CD4-positive, alpha-beta T cell treated with Interleukin-4 for 4 hours (primary cell): Measurements from ENCODE around the gene DIO3.

Experiments used
- DNase-seq: peaks from one replicate; pipeline ENCODE4 v3.0.0-alpha.2; 2020

The DIO3 gene

GRCh38 chr14:101561145-101561896 lies at the start of gene DIO3:
DIO3 (plus strand) TSS chr14:101561495.
- DNase-seq = no peak

GRCh38 chr14:101511620-101512375 lies 49.5 kb upstream of the DIO3 start:
- no peak for DNase-seq

- no peak for DNase-seq
Measured at GRCh38 chr14:101512376-101512695, 49.0 kb upstream of the DIO3 start.

GRCh38 chr14:101514136-101514535 lies 47.2 kb upstream of the DIO3 start:
- DNase-seq = no peak

GRCh38 chr14:101516401-101516800 lies 44.9 kb upstream of the DIO3 start:
- DNase-seq = no peak

- no peak for DNase-seq
Measured at GRCh38 chr14:101518611-101519473, 42.5 kb upstream of the DIO3 start.

GRCh38 chr14:101520621-101521472 lies 40.4 kb upstream of the DIO3 start:
- DNase-seq = no peak

- DNase-seq = no peak
Measured at GRCh38 chr14:101521473-101521915, 39.8 kb upstream of the DIO3 start.

GRCh38 chr14:101521978-101522377 lies 39.3 kb upstream of the DIO3 start:
- no peak for DNase-seq

- no peak for DNase-seq
Measured at GRCh38 chr14:101525640-101526527, 35.4 kb upstream of the DIO3 start.

GRCh38 chr14:101527987-101528386 lies 33.3 kb upstream of the DIO3 start:
- no peak for DNase-seq

- DNase-seq = no peak
Measured at GRCh38 chr14:101529079-101529478, 32.2 kb upstream of the DIO3 start.

GRCh38 chr14:101534198-101534597 lies 27.1 kb upstream of the DIO3 start:
- DNase-seq = no peak

- peak; percentile 9 for DNase-seq
Measured at GRCh38 chr14:101535232-101535631, 26.1 kb upstream of the DIO3 start.

- DNase-seq = no peak
Measured at GRCh38 chr14:101535701-101536207, 25.5 kb upstream of the DIO3 start.

GRCh38 chr14:101537286-101537685 lies 24.0 kb upstream of the DIO3 start:
- DNase-seq = no peak

- no peak for DNase-seq
Measured at GRCh38 chr14:101538878-101539277, 22.4 kb upstream of the DIO3 start.

GRCh38 chr14:101539880-101540279 lies 21.4 kb upstream of the DIO3 start:
- DNase-seq = no peak

GRCh38 chr14:101540481-101541462 lies 20.5 kb upstream of the DIO3 start:
- no peak for DNase-seq

GRCh38 chr14:101542391-101542790 lies 18.9 kb upstream of the DIO3 start:
- DNase-seq = no peak
